MM.1S (cell line): ENCODE results near the gene BMS1.

Experiments used
- DNase-seq: peaks from one replicate; pipeline ENCODE4 v3.0.0-alpha.2; 2015
- H2AFZ ChIP-seq: fragments of 300-600 bp; sonication (generic); 2 replicates; pipeline ENCODE4 v1.6.0; 2016; ENCODE audit warnings: antibody characterized with exemption, low read length
- H3F3A ChIP-seq: fragments of 300-600 bp; sonication (generic); 2 replicates; pipeline ENCODE4 v1.6.1; 2016; ENCODE audit warnings: mild to moderate bottlenecking, antibody characterized with exemption, low read length, moderate library complexity, mixed read lengths; ENCODE audit not compliant: insufficient read depth
- H3K27ac ChIP-seq: fragments of 300-600 bp; sonication (generic); 2 replicates; pipeline ENCODE4 v1.5.1; 2016; ENCODE audit warnings: mild to moderate bottlenecking, low read length
- H3K27me3 ChIP-seq: fragments of 300-600 bp; sonication (generic); replicated peaks from 2 replicates; pipeline ENCODE4 v1.6.0; 2016; ENCODE audit warnings: low read length; ENCODE audit not compliant: insufficient read depth
- H3K36me3 ChIP-seq: fragments of 300-600 bp; sonication (generic); replicated peaks from 2 replicates; pipeline ENCODE4 v1.6.1; 2016; ENCODE audit warnings: mild to moderate bottlenecking, low read length, mixed read lengths; ENCODE audit not compliant: insufficient read depth
- H3K4me1 ChIP-seq: fragments of 300-600 bp; sonication (generic); 2 replicates; pipeline ENCODE4 v1.6.1; 2016; ENCODE audit warnings: low read length, mixed read lengths
- H3K4me2 ChIP-seq: fragments of 300-600 bp; sonication (generic); 2 replicates; pipeline ENCODE4 v1.6.0; 2016; ENCODE audit warnings: low read depth, low read length
- H3K4me3 ChIP-seq: fragments of 300-600 bp; sonication (generic); 2 replicates; pipeline ENCODE4 v1.5.1; 2016; ENCODE audit warnings: low read length, mixed read lengths
- H3K79me2 ChIP-seq: fragments of 300-600 bp; sonication (generic); 2 replicates; pipeline ENCODE4 v1.6.1; 2016; ENCODE audit warnings: mixed run types, low read length, mixed read lengths
- H3K9ac ChIP-seq: fragments of 300-600 bp; sonication (generic); 2 replicates; pipeline ENCODE4 v1.6.1; 2016; ENCODE audit warnings: low read length, mixed read lengths
- H3K9me2 ChIP-seq: fragments of 300-600 bp; sonication (generic); replicated peaks from 2 replicates; pipeline ENCODE4 v1.6.1; 2016; ENCODE audit warnings: mild to moderate bottlenecking, low read length, mixed read lengths; ENCODE audit not compliant: insufficient read depth
- H3K9me3 ChIP-seq: fragments of 300-600 bp; sonication (generic); replicated peaks from 2 replicates; pipeline ENCODE4 v1.6.1; 2016; ENCODE audit warnings: mild to moderate bottlenecking, low read length, mixed read lengths; ENCODE audit not compliant: insufficient read depth
- H4K20me1 ChIP-seq: fragments of 300-600 bp; sonication (generic); 2 replicates; pipeline ENCODE4 v1.6.1; 2016; ENCODE audit warnings: mild to moderate bottlenecking, low read length, moderate library complexity, mixed read lengths; ENCODE audit not compliant: insufficient read depth
- CTCF ChIP-seq: fragments of 300-600 bp; sonication (generic); IDR thresholded peaks from 2 replicates; pipeline ENCODE4 v1.5.1; 2016; ENCODE audit warnings: antibody characterized with exemption, low read length, mixed read lengths
- EZH2 ChIP-seq: fragments of 300-600 bp; sonication (generic); optimal IDR thresholded peaks from 2 replicates; pipeline ENCODE3; 2017; ENCODE audit warnings: low read depth, mild to moderate bottlenecking, antibody characterized with exemption, low read length, mixed read lengths
- EZH2phosphoT487 ChIP-seq: fragments of 300-600 bp; sonication (generic); IDR thresholded peaks from 2 replicates; pipeline ENCODE4 v1.6.1; 2018; ENCODE audit warnings: antibody characterized with exemption, low read length

BMS1 gene

GRCh38 chr10:42882597-42882996 is 100.0 kb downstream of the BMS1 start:
- TF ChIP-seq EZH2phosphoT487, result no peak
- no peak for TF ChIP-seq EZH2
- TF ChIP-seq CTCF, result no peak
- Histone ChIP-seq H3K4me2 (no peak overlapping the region), H3K79me2 (no peaks in the 10 kb centered on the region), H3K36me3 (no peaks in the 10 kb centered on the region), H3K9me3 (no peaks in the 10 kb centered on the region), H3K27ac (no peak overlapping the region), H3K9me2 (no peaks in the 10 kb centered on the region), H3K4me1 (no peaks in the 10 kb centered on the region), H3K27me3 (no peaks in the 10 kb centered on the region), H3F3A (no peaks in the 10 kb centered on the region), H3K4me3 (no peak overlapping the region), H4K20me1 (no peaks in the 10 kb centered on the region), H3K9ac (no peak overlapping the region), H2AFZ (no peak overlapping the region)
- DNase-seq, result no peak
